NCI-H1436 (cell line): Measurements from ENCODE around the gene NLRP3.

Experiments
- DNase-seq: peaks from one replicate; lab custom pipeline; 2025; lab: John Stamatoyannopoulos, UW

The NLRP3 gene

GRCh38 chr1:247437551-247438505 is 21.9 kb downstream of the NLRP3 start:
- DNase-seq: no peak

- DNase-seq: no peak
Observed at GRCh38 chr1:247440001-247440620, 24.1 kb downstream of the NLRP3 start.

- no peak for DNase-seq
Observed at GRCh38 chr1:247441606-247442005, 25.6 kb downstream of the NLRP3 start.

- no peak for DNase-seq
Observed at GRCh38 chr1:247442164-247442563, 26.2 kb downstream of the NLRP3 start.

- DNase-seq: no peak
Observed at GRCh38 chr1:247443641-247444040, 27.7 kb downstream of the NLRP3 start.

- no peak for DNase-seq
Observed at GRCh38 chr1:247444571-247444970, 28.6 kb downstream of the NLRP3 start.

GRCh38 chr1:247445526-247446356 is 29.8 kb downstream of the NLRP3 start:
- DNase-seq: no peak

- no peak for DNase-seq
Observed at GRCh38 chr1:247447162-247447909, 31.4 kb downstream of the NLRP3 start.

GRCh38 chr1:247448107-247448791 is 32.3 kb downstream of the NLRP3 start:
- DNase-seq: no peak

GRCh38 chr1:247451388-247452010 is 35.5 kb downstream of the NLRP3 start:
- no peak for DNase-seq

- no peak for DNase-seq
Observed at GRCh38 chr1:247452447-247453039, 36.6 kb downstream of the NLRP3 start.

GRCh38 chr1:247453245-247453644 is 37.3 kb downstream of the NLRP3 start:
- no peak for DNase-seq

GRCh38 chr1:247453997-247454396 is 38.0 kb downstream of the NLRP3 start:
- DNase-seq: no peak

GRCh38 chr1:247456021-247456420 is 40.0 kb downstream of the NLRP3 start:
- DNase-seq: no peak

GRCh38 chr1:247456914-247457639 is 41.1 kb downstream of the NLRP3 start:
- no peak for DNase-seq

- no peak for DNase-seq
Observed at GRCh38 chr1:247459507-247459906, 43.5 kb downstream of the NLRP3 start.

GRCh38 chr1:247465796-247466195 is 49.8 kb downstream of the NLRP3 start:
- DNase-seq: no peak

- DNase-seq: no peak
Observed at GRCh38 chr1:247467129-247467528, 51.2 kb downstream of the NLRP3 start.

- no peak for DNase-seq
Observed at GRCh38 chr1:247468481-247469140, 52.6 kb downstream of the NLRP3 start.
